Measurements from ENCODE around the gene RGL1. TPM values are rescaled to one million over a fixed set of nuclear protein-coding genes. Genes with fewer than 3 reads are reported as not detected.
"Not testable (repeated sequence)": the region's sequence is repeated elsewhere in the genome, so short reads cannot be mapped to it uniquely, and the experiment has no call there.

RGL1 gene
- total RNA-seq, 1 donor from 2014 or later: 2.2 TPM

DNA sequence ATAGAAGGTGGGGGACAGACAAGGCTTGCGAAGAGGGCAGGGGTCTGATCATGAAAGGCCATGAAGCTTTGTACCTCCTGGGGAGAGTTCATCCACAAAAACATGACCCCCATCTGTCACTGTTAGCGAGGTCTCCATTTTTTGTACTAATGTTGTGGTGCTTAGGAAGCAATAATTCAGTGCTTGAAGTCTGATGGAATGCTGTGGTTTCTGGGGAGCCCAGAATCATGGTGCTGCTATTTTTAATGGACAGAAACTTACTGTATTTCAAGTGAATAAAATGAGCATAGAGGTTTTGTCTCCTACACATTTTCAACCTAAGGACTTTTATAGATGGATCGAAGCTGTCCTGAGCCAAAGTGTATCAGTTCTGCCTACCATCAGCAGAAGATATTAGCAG is 28.2 kb upstream of the RGL1 start:
- H3K27ac Mint-ChIP-seq: no peak overlapping the region
- no peaks in the 10 kb centered on the region for H3K27me3 Mint-ChIP-seq (ENCODE audit: low read depth)
- intact Hi-C loops (cut with micrococcal nuclease): no loop called here
- no peaks in the 10 kb centered on the region for H3K4me1 Mint-ChIP-seq (ENCODE audit: low read depth)
- H3K9me3 Mint-ChIP-seq: peaks cover 31% of the 10 kb centered on the region
- DNase-seq (ENCODE audit: low spot score): no peak
- peaks cover 5% of the 10 kb centered on the region for H3K36me3 Mint-ChIP-seq (ENCODE audit: low read depth)
- H3K4me3 Mint-ChIP-seq (ENCODE audit: low read depth): no peak overlapping the region

DNA sequence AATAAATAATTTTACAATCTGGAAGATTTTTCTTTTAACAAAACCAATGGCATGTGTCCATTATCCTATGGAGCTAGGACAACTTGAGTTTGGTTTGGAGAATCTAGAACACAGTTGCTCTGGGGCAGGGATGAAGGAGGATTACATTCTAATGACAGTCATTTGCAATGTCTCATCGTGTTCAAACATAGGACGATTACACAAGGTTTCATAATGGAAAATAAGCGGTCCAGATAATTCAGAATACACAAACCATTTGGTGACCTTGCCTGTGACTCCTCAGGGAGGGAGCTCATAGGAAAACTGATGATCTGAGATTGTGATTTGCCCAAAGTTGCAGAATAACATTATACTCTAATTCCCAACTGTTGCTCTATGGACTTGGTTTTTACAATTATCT is 27.6 kb upstream of the RGL1 start:
- Mint-ChIP-seq H3K4me1 (ENCODE audit: low read depth) (no peaks in the 10 kb centered on the region), H3K36me3 (ENCODE audit: low read depth) (peaks cover 5% of the 10 kb centered on the region)
- intact Hi-C loops (cut with micrococcal nuclease): no loop called here

DNA sequence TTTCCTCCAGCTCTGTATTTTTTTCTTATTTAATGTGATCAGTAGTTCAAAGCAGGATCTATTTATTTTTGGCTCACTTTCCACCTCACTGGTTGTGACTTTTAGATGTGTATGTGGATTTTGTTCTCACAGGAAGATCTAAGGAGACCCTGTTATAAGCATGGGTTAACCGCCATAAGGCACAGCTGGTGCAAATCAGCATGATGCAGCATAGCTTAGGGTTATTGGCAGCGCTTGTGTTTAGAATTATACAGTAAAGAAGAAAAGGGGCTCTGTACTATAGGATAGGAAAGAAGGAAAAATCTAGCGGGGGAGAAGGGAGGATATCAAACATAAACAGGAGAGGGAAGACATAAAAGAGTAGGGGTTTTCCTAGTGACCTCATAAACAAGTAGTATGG is 26.9 kb upstream of the RGL1 start:
- H3K4me1 Mint-ChIP-seq (ENCODE audit: low read depth): no peaks in the 10 kb centered on the region
- DNase-seq (ENCODE audit: low spot score): no peak
- no peak overlapping the region for H3K27ac Mint-ChIP-seq
- intact Hi-C loops (cut with micrococcal nuclease): no loop called here
- H3K9me3 Mint-ChIP-seq: peaks cover 24% of the 10 kb centered on the region
- H3K27me3 Mint-ChIP-seq (ENCODE audit: low read depth): no peaks in the 10 kb centered on the region
- H3K4me3 Mint-ChIP-seq (ENCODE audit: low read depth): no peak overlapping the region
- peaks cover 5% of the 10 kb centered on the region for H3K36me3 Mint-ChIP-seq (ENCODE audit: low read depth)

More for the DNA sequence above, 27.6 kb upstream of the RGL1 start:
- no peak for DNase-seq (ENCODE audit: low spot score)
- H3K4me3 Mint-ChIP-seq (ENCODE audit: low read depth): no peak overlapping the region
- no peaks in the 10 kb centered on the region for H3K27me3 Mint-ChIP-seq (ENCODE audit: low read depth)
- H3K27ac Mint-ChIP-seq: no peak overlapping the region
- peaks cover 28% of the 10 kb centered on the region for H3K9me3 Mint-ChIP-seq

DNA sequence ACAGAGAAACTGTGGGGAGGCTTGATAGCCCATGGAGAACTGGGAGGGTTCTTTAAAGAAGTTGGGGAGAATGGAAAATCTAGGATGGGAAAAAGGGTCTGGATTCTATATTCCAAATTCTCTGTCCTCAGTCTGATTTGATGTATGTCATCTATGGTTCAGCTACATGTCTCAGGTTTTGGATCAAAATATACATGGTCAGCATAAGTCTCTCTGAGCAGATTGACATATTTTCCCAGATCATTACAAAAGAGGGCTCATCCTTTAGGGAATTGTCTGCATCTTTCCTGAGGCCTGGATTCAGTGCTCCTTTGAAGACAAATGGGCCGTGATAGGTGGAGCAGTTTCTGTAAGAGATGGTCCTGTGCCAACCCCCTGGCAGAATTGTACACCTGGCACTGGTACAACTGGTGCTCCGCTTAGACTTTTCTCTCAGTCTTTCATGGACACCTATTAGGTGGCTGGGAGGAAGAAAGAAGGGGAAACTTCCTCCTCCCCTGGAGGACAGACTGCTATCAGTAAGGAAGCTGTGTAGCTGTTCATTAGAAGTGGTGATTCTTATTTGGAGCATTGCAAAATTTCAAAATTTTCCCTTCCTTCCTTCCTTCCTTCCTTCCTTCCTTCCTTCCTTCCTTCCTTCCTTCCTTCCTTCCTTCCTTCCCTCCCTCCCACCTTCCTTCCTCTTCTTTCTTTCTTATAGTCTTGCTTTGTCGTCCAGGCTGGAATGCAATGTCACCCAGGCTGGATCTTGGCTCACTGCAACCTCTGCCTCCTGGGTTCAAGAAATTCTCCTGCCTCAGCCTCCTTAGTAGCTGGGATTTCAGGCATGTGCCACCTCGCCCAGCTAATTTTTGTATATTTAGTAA is 26.1 kb upstream of the RGL1 start:
- H3K9me3 Mint-ChIP-seq: peaks cover 17% of the 10 kb centered on the region
- no peak overlapping the region for H3K4me3 Mint-ChIP-seq (ENCODE audit: low read depth)
- no peaks in the 10 kb centered on the region for H3K27me3 Mint-ChIP-seq (ENCODE audit: low read depth)
- no peak overlapping the region for H3K27ac Mint-ChIP-seq
- no peaks in the 10 kb centered on the region for H3K4me1 Mint-ChIP-seq (ENCODE audit: low read depth)
- peaks cover 5% of the 10 kb centered on the region for H3K36me3 Mint-ChIP-seq (ENCODE audit: low read depth)
- DNase-seq (ENCODE audit: low spot score): no peak
- intact Hi-C loops (cut with micrococcal nuclease): no loop called here

GRCh38 chr1:183780159-183780558 is 24.8 kb upstream of the RGL1 start:
- Mint-ChIP-seq H3K27ac (no peak overlapping the region), H3K36me3 (ENCODE audit: low read depth) (peaks cover 3% of the 10 kb centered on the region), H3K4me1 (ENCODE audit: low read depth) (no peaks in the 10 kb centered on the region), H3K27me3 (ENCODE audit: low read depth) (no peaks in the 10 kb centered on the region), H3K4me3 (ENCODE audit: low read depth) (no peak overlapping the region), H3K9me3 (peaks cover 7% of the 10 kb centered on the region)
- DNase-seq (ENCODE audit: low spot score): no peak
- intact Hi-C loops (cut with micrococcal nuclease): no loop called here

DNA sequence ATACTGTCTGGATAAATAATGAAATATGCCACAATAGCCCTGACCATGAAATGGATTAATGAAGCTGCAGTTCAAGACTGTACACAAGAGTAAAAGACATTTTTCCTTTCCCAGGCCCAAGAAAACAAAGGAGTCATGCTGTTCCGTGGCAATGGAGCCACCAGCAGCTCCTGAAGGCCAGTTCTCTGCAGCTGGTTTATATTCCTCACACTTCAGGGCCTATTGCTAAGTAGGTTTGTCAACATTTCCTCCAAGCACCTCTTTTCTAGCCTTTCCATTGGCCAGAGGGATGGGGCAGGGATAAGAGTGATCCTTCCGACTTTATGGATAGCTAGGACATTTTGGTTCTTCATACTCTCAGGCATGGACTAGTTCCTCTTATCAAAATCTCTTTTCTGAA is 24.2 kb upstream of the RGL1 start:
- Mint-ChIP-seq H3K9me3 (peaks cover 4% of the 10 kb centered on the region), H3K4me3 (ENCODE audit: low read depth) (no peak overlapping the region), H3K4me1 (ENCODE audit: low read depth) (no peaks in the 10 kb centered on the region), H3K27me3 (ENCODE audit: low read depth) (no peaks in the 10 kb centered on the region), H3K36me3 (ENCODE audit: low read depth) (no peaks in the 10 kb centered on the region), H3K27ac (no peak overlapping the region)
- DNase-seq (ENCODE audit: low spot score): no peak
- intact Hi-C loops (cut with micrococcal nuclease): no loop called here

DNA sequence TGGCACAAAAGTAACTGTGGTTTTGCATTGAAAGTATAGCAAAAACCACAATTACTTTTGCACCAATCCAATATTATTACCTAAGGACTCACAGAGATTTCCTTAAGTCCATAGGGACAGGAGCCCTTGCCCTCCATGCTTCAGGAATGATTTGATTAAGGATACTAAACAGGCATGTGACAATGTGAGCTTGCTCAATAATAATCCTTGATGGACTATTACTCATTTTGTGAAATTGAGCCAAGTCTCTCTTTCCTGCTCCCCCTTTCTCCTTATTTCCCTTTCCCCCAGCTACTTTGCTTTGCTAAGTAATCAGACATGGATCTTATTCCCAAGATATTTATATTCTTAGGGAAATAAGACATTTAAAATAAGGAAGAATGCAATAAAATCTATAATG is 21.6 kb upstream of the RGL1 start:
- intact Hi-C loops (cut with micrococcal nuclease): no loop called here
- Mint-ChIP-seq H3K4me3 (ENCODE audit: low read depth) (no peak overlapping the region), H3K4me1 (ENCODE audit: low read depth) (no peaks in the 10 kb centered on the region), H3K27ac (no peak overlapping the region), H3K36me3 (ENCODE audit: low read depth) (no peaks in the 10 kb centered on the region), H3K9me3 (no peaks in the 10 kb centered on the region), H3K27me3 (ENCODE audit: low read depth) (no peaks in the 10 kb centered on the region)
- no peak for DNase-seq (ENCODE audit: low spot score)

- H3K4me1 Mint-ChIP-seq (ENCODE audit: low read depth): no peaks in the 10 kb centered on the region
- H3K9me3 Mint-ChIP-seq: no peaks in the 10 kb centered on the region
- H3K36me3 Mint-ChIP-seq (ENCODE audit: low read depth): no peaks in the 10 kb centered on the region
- H3K4me3 Mint-ChIP-seq (ENCODE audit: low read depth): no peak overlapping the region
- DNase-seq (ENCODE audit: low spot score): no peak
- H3K27me3 Mint-ChIP-seq (ENCODE audit: low read depth): no peaks in the 10 kb centered on the region
- H3K27ac Mint-ChIP-seq: no peak overlapping the region
- intact Hi-C loops (cut with micrococcal nuclease): no loop called here
Measured at GRCh38 chr1:183783767-183784637, 20.9 kb upstream of the RGL1 start.

GRCh38 chr1:183785921-183786320 is 19.0 kb upstream of the RGL1 start:
- H3K9me3 Mint-ChIP-seq; H3K4me3 Mint-ChIP-seq (ENCODE audit: low read depth); H3K27ac Mint-ChIP-seq; H3K36me3 Mint-ChIP-seq (ENCODE audit: low read depth); intact Hi-C loops (cut with micrococcal nuclease); H3K27me3 Mint-ChIP-seq (ENCODE audit: low read depth); DNase-seq (ENCODE audit: low spot score); H3K4me1 Mint-ChIP-seq (ENCODE audit: low read depth): not testable (repeated sequence)

DNA sequence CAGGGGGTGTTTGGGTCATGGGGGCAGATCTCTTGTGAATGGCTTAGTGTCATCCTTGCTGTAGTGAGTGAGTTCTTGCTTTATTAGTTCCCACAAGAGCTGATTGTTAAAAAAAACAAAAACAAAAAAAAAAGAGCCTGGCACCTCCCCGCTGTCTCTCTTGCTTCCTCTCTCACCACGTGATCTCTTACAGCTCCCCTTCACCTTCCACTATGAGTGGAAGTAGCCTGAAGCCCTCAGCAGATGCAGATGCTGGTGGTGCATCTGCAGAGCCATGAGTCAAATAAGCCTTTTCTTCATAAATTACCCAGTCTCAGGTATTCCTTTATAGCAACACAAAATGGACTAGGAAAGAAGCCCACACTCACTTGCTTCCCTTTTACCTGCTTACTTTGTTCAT is 17.2 kb upstream of the RGL1 start:
- no peaks in the 10 kb centered on the region for H3K4me1 Mint-ChIP-seq (ENCODE audit: low read depth)
- H3K27ac Mint-ChIP-seq: no peak overlapping the region
- peaks cover 2% of the 10 kb centered on the region for H3K27me3 Mint-ChIP-seq (ENCODE audit: low read depth)
- H3K4me3 Mint-ChIP-seq (ENCODE audit: low read depth): no peak overlapping the region
- DNase-seq (ENCODE audit: low spot score): no peak
- H3K9me3 Mint-ChIP-seq: no peaks in the 10 kb centered on the region
- H3K36me3 Mint-ChIP-seq (ENCODE audit: low read depth): no peaks in the 10 kb centered on the region
- intact Hi-C loops (cut with micrococcal nuclease): no loop called here

DNA sequence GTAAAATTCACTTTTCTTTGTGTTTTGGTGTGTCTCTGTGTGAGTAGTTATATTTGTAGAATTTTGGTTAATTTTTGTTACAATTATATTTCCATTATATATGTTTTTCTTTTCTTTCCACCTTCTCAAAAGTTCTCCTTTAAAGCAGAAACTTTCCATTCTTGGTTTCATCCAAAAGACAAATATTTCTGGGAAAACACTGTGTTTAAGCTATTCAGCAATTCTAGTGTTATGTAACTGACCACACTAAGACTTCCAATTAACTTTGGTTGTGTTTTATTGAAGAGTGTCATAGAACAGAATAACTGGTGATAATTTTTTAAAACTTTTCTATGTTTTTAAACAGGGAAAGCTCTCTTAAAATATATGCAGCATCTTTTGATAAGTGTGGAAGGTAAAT is 13.6 kb upstream of the RGL1 start:
- Mint-ChIP-seq H3K27ac (no peak overlapping the region), H3K9me3 (no peaks in the 10 kb centered on the region), H3K4me3 (ENCODE audit: low read depth) (no peak overlapping the region), H3K4me1 (ENCODE audit: low read depth) (no peaks in the 10 kb centered on the region), H3K36me3 (ENCODE audit: low read depth) (no peaks in the 10 kb centered on the region), H3K27me3 (ENCODE audit: low read depth) (peaks cover 2% of the 10 kb centered on the region)
- intact Hi-C loops (cut with micrococcal nuclease): no loop called here
- DNase-seq (ENCODE audit: low spot score): no peak

DNA sequence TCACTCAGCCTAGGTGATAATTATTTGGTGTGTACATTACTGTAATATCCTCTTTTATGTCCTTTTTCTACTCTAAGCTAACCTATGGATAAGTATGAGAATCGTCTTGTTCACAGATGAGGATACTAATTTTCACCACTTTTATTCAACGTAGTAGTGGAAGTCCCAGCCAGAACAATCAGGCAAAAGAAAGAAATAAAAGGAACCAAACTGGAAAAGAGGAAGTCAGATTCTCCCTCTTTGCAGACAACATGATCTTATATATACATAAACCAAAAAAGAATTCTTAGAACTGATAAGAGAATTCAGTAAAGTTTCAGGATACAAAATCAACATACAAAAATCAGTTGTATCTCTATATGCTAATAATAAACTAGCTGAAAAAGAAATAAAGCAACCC is 12.6 kb upstream of the RGL1 start:
- intact Hi-C loops (cut with micrococcal nuclease): no loop called here
- Mint-ChIP-seq H3K9me3 (no peaks in the 10 kb centered on the region), H3K27me3 (ENCODE audit: low read depth) (peaks cover 2% of the 10 kb centered on the region), H3K36me3 (ENCODE audit: low read depth) (no peaks in the 10 kb centered on the region), H3K27ac (no peak overlapping the region), H3K4me1 (ENCODE audit: low read depth) (no peaks in the 10 kb centered on the region), H3K4me3 (ENCODE audit: low read depth) (no peak overlapping the region)
- no peak for DNase-seq (ENCODE audit: low spot score)

- Mint-ChIP-seq H3K4me3 (ENCODE audit: low read depth) (no peak overlapping the region), H3K4me1 (ENCODE audit: low read depth) (no peaks in the 10 kb centered on the region), H3K27me3 (ENCODE audit: low read depth) (peaks cover 2% of the 10 kb centered on the region), H3K36me3 (ENCODE audit: low read depth) (no peaks in the 10 kb centered on the region), H3K27ac (no peak overlapping the region), H3K9me3 (no peaks in the 10 kb centered on the region)
- intact Hi-C loops (cut with micrococcal nuclease): no loop called here
- no peak for DNase-seq (ENCODE audit: low spot score)
Measured at GRCh38 chr1:183794088-183794487, 10.8 kb upstream of the RGL1 start.
